MM.1S (cell line): ENCODE results near the gene KIF5C.

Source experiments
- DNase-seq: peaks from one replicate; pipeline ENCODE4 v3.0.0-alpha.2; 2015
- H2AFZ ChIP-seq: fragments of 300-600 bp; sonication (generic); 2 replicates; pipeline ENCODE4 v1.6.0; 2016; ENCODE audit warnings: antibody characterized with exemption, low read length
- H3F3A ChIP-seq: fragments of 300-600 bp; sonication (generic); 2 replicates; pipeline ENCODE4 v1.6.1; 2016; ENCODE audit warnings: mild to moderate bottlenecking, antibody characterized with exemption, low read length, moderate library complexity, mixed read lengths; ENCODE audit not compliant: insufficient read depth
- H3K27ac ChIP-seq: fragments of 300-600 bp; sonication (generic); 2 replicates; pipeline ENCODE4 v1.5.1; 2016; ENCODE audit warnings: mild to moderate bottlenecking, low read length
- H3K27me3 ChIP-seq: fragments of 300-600 bp; sonication (generic); replicated peaks from 2 replicates; pipeline ENCODE4 v1.6.0; 2016; ENCODE audit warnings: low read length; ENCODE audit not compliant: insufficient read depth
- H3K36me3 ChIP-seq: fragments of 300-600 bp; sonication (generic); replicated peaks from 2 replicates; pipeline ENCODE4 v1.6.1; 2016; ENCODE audit warnings: mild to moderate bottlenecking, low read length, mixed read lengths; ENCODE audit not compliant: insufficient read depth
- H3K4me1 ChIP-seq: fragments of 300-600 bp; sonication (generic); 2 replicates; pipeline ENCODE4 v1.6.1; 2016; ENCODE audit warnings: low read length, mixed read lengths
- H3K4me2 ChIP-seq: fragments of 300-600 bp; sonication (generic); 2 replicates; pipeline ENCODE4 v1.6.0; 2016; ENCODE audit warnings: low read depth, low read length
- H3K4me3 ChIP-seq: fragments of 300-600 bp; sonication (generic); 2 replicates; pipeline ENCODE4 v1.5.1; 2016; ENCODE audit warnings: low read length, mixed read lengths
- H3K79me2 ChIP-seq: fragments of 300-600 bp; sonication (generic); 2 replicates; pipeline ENCODE4 v1.6.1; 2016; ENCODE audit warnings: mixed run types, low read length, mixed read lengths
- H3K9ac ChIP-seq: fragments of 300-600 bp; sonication (generic); 2 replicates; pipeline ENCODE4 v1.6.1; 2016; ENCODE audit warnings: low read length, mixed read lengths
- H3K9me2 ChIP-seq: fragments of 300-600 bp; sonication (generic); replicated peaks from 2 replicates; pipeline ENCODE4 v1.6.1; 2016; ENCODE audit warnings: mild to moderate bottlenecking, low read length, mixed read lengths; ENCODE audit not compliant: insufficient read depth
- H3K9me3 ChIP-seq: fragments of 300-600 bp; sonication (generic); replicated peaks from 2 replicates; pipeline ENCODE4 v1.6.1; 2016; ENCODE audit warnings: mild to moderate bottlenecking, low read length, mixed read lengths; ENCODE audit not compliant: insufficient read depth
- H4K20me1 ChIP-seq: fragments of 300-600 bp; sonication (generic); 2 replicates; pipeline ENCODE4 v1.6.1; 2016; ENCODE audit warnings: mild to moderate bottlenecking, low read length, moderate library complexity, mixed read lengths; ENCODE audit not compliant: insufficient read depth
- EZH2 ChIP-seq: fragments of 300-600 bp; sonication (generic); optimal IDR thresholded peaks from 2 replicates; pipeline ENCODE3; 2017; ENCODE audit warnings: low read depth, mild to moderate bottlenecking, antibody characterized with exemption, low read length, mixed read lengths
- EZH2phosphoT487 ChIP-seq: fragments of 300-600 bp; sonication (generic); IDR thresholded peaks from 2 replicates; pipeline ENCODE4 v1.6.1; 2018; ENCODE audit warnings: antibody characterized with exemption, low read length
- TF ChIP-seq, protein P1 (sequence below): fragments of 300-600 bp; sonication (generic); IDR thresholded peaks from 2 replicates; pipeline ENCODE4 v1.5.1; 2016; ENCODE audit warnings: antibody characterized with exemption, low read length, mixed read lengths

KIF5C gene

DNA sequence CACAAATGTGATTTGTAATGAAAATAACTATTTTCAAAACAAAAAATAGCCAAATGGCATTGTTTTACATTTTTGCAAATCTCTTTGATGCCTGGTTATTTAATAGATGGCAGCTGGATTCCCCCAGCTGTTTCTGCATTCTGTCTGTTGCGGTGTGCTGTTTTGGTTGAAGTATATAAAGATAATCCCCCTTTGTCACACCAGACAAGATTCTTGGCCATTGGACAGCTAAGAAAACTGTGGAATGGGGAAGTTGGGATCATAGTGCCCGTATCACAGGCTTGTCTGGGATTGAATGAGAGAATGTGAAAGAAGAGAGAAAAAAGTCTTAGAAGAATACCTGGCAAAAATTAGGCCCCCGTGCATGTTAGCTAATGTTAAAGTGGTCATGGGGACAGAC lies 144.0 kb downstream of the KIF5C start:
- Histone ChIP-seq H3K27ac (no peak overlapping the region), H3K27me3 (no peaks in the 10 kb centered on the region), H3K9me3 (no peaks in the 10 kb centered on the region), H2AFZ (no peak overlapping the region), H3K9me2 (no peaks in the 10 kb centered on the region), H3K4me2 (no peak overlapping the region), H3K36me3 (no peaks in the 10 kb centered on the region), H3K9ac (no peak overlapping the region), H4K20me1 (no peaks in the 10 kb centered on the region), H3K4me1 (peaks cover 53% of the 10 kb centered on the region), H3K79me2 (no peaks in the 10 kb centered on the region), H3K4me3 (no peak overlapping the region), H3F3A (peaks cover 33% of the 10 kb centered on the region)
- TF ChIP-seq EZH2phosphoT487 (no peak), EZH2 (no peak)
- TF ChIP-seq, protein P1, sequence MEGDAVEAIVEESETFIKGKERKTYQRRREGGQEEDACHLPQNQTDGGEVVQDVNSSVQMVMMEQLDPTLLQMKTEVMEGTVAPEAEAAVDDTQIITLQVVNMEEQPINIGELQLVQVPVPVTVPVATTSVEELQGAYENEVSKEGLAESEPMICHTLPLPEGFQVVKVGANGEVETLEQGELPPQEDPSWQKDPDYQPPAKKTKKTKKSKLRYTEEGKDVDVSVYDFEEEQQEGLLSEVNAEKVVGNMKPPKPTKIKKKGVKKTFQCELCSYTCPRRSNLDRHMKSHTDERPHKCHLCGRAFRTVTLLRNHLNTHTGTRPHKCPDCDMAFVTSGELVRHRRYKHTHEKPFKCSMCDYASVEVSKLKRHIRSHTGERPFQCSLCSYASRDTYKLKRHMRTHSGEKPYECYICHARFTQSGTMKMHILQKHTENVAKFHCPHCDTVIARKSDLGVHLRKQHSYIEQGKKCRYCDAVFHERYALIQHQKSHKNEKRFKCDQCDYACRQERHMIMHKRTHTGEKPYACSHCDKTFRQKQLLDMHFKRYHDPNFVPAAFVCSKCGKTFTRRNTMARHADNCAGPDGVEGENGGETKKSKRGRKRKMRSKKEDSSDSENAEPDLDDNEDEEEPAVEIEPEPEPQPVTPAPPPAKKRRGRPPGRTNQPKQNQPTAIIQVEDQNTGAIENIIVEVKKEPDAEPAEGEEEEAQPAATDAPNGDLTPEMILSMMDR: no peak
- no peak for DNase-seq

DNA sequence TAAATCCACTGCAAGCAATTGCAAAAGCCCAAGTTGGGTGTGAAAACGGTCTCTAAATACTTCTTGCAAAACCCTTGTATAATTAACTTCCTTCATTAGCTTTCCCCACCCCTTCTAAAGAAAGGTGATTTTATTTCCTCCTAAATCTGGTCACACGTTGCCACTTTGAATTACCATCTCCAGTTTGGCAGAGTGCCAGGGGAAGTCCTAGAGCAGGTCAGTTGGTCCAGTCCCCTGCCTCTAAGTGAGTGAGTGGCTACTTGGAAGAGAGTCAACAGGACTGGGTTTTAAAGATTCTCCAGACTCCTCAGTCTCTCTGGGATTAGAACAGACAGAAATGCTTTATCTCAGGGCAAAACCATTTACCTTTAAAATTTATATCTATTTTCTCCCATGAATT lies 144.7 kb downstream of the KIF5C start:
- no peak for DNase-seq
- TF ChIP-seq EZH2phosphoT487 (no peak), EZH2 (no peak)
- TF ChIP-seq, protein P1: no peak
- no peaks in the 10 kb centered on the region for H4K20me1 ChIP-seq
- peaks cover 33% of the 10 kb centered on the region for H3F3A ChIP-seq
- H3K9ac ChIP-seq: no peak overlapping the region
- H3K27me3 ChIP-seq: no peaks in the 10 kb centered on the region
- H2AFZ ChIP-seq: no peak overlapping the region
- H3K27ac ChIP-seq: no peak overlapping the region
- no peak overlapping the region for H3K4me2 ChIP-seq
- H3K9me3 ChIP-seq: no peaks in the 10 kb centered on the region
- no peaks in the 10 kb centered on the region for H3K9me2 ChIP-seq
- H3K4me3 ChIP-seq: no peak overlapping the region
- no peaks in the 10 kb centered on the region for H3K79me2 ChIP-seq
- H3K36me3 ChIP-seq: no peaks in the 10 kb centered on the region
- peaks cover 53% of the 10 kb centered on the region for H3K4me1 ChIP-seq

DNA sequence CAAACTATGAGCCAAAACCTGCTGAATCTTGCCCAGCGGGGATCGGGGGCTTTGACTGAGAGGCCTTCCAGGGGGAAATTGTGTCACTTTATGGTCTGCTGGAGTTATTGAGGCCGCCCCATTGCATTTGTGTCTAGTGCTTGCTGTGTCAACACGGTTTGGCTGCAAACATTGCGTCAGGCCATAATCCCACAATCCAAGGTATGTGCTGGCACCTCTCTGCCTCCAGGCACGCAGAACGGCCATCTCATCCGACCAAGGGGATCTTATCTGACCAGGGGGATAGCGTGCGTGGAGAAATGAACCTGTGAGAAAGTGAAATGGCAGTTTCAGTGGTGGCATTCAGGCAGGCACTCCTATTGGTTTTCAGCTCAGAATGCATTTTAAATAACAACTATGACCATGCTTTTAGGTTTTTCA lies 145.4 kb downstream of the KIF5C start:
- peak; percentile 16 for DNase-seq
- Histone ChIP-seq H3K9me2 (no peaks in the 10 kb centered on the region), H3K4me1 (peaks cover 53% of the 10 kb centered on the region), H3F3A (peaks cover 33% of the 10 kb centered on the region), H3K36me3 (no peaks in the 10 kb centered on the region), H3K79me2 (no peaks in the 10 kb centered on the region), H3K27me3 (no peaks in the 10 kb centered on the region), H3K4me2 (peak overlapping the region; percentile 76), H3K9me3 (no peaks in the 10 kb centered on the region), H3K9ac (peak overlapping the region; percentile 17; the same call in 1 of the 2 replicates), H4K20me1 (no peaks in the 10 kb centered on the region), H3K27ac (peak overlapping the region; percentile 86; the same call in 1 of the 2 replicates), H2AFZ (peak overlapping the region; percentile 43), H3K4me3 (no peak overlapping the region)
- TF ChIP-seq EZH2phosphoT487 (no peak), EZH2 (no peak)
- TF ChIP-seq, protein P1: no peak
